Loucy (cell line): Measurements from ENCODE around the gene LIPK.

Experiments
- CTCF ChIP-seq: fragments of 200-600 bp; sonication (generic); conservative IDR thresholded peaks from 2 replicates; pipeline ENCODE4 v1.5.1; 2014; ENCODE audit warnings: mild to moderate bottlenecking, antibody characterized with exemption, low read length
- EZH2phosphoT487 ChIP-seq: fragments of 200-600 bp; IDR thresholded peaks from 2 replicates; pipeline ENCODE4 v1.6.1; 2018; ENCODE audit warnings: antibody characterized with exemption, mild to moderate bottlenecking, moderate library complexity, borderline replicate concordance

GRCh38 chr10:88730864-88731263 is 24.8 kb downstream of the LIPK start:
- TF ChIP-seq CTCF (no peak), EZH2phosphoT487 (no peak)
